Measurements from ENCODE around the gene RRM2. TPM values are rescaled to one million over a fixed set of nuclear protein-coding genes. Genes with fewer than 3 reads are reported as not detected.
"Not testable (repeated sequence)": the region's sequence is repeated elsewhere in the genome, so short reads cannot be mapped to it uniquely, and the experiment has no call there.

The RRM2 gene
- total RNA-seq, 1 donor, result 45.8 TPM

DNA sequence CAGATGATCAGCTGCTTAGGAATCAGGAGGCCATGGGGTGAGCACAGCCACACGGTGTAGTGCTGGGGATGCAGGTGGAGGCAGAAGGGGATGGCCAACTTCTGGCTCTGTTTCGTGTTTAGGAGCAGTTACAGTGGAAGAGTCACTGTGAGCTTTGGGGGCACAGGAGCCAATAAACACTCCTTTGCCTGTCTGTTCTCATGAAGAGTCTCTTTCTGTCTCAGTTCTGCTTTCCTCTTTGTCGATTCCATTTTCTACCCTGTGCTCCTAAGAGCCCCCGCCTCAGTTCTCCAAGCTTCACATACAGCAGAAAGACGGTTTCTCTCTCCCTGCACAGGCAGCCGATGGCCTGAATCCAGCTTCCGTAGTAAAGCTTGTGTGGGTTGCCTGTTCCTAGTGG, 21.0 kb upstream of the RRM2 start:
- no peak overlapping the region for H3K4me3 ChIP-seq (ENCODE audit: low read depth, low read length)
- TF ChIP-seq CTCF (IDR thresholded peaks at IDR 0.05; ENCODE audit: insufficient read depth, low read depth, low read length), result no peak

GRCh38 chr2:10103179-10103578, 19.4 kb upstream of the RRM2 start:
- no peak overlapping the region for H3K4me3 ChIP-seq (ENCODE audit: low read depth, low read length)
- no peak for TF ChIP-seq CTCF (IDR thresholded peaks at IDR 0.05; ENCODE audit: insufficient read depth, low read depth, low read length)
- DNase-seq (ENCODE audit: low read depth), result no peak

More for the DNA sequence above, 21.0 kb upstream of the RRM2 start:
- DNase-seq (ENCODE audit: low read depth), result no peak

GRCh38 chr2:10104906-10105305, 17.6 kb upstream of the RRM2 start:
- not testable (repeated sequence) for H3K4me3 ChIP-seq (ENCODE audit: low read depth, low read length); DNase-seq (ENCODE audit: low read depth)

DNA sequence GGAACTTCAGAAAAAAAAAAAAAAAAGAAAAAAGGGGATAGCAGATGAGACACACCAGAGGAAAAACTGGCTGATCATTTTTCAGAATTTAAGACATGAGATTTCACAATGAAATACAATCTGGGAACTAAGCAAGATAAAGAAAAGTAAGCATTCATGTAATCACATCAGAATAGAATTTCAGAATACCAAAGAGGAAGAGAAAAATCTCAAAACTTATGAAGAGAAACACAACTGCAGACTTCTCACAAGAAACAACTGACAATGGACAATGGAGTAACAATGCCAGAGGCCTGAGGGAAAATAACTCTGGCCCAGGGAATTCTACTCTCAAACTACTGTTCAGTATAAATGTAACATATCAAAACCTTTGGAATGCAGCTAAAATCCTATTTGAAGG, 13.2 kb upstream of the RRM2 start:
- no peak for TF ChIP-seq CTCF (IDR thresholded peaks at IDR 0.05; ENCODE audit: insufficient read depth, low read depth, low read length)
- H3K4me3 ChIP-seq (ENCODE audit: low read depth, low read length), result no peak overlapping the region
- no peak for DNase-seq (ENCODE audit: low read depth)

DNA sequence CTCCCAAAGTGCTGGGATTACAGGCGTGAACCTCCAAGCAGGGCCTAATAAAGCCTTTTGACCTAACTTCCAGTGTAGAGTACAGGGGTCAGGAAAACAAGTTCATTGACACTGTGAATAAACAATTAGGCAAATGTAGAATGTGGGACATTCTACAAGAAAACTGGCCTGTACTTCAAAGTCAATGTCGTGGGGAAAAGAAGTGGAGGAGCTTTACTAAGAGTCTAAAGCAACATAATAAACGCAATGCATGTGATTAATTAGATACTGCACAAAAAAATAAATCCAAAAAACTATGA, 3.6 kb upstream of the RRM2 start:
- H3K4me3 ChIP-seq (ENCODE audit: low read depth, low read length), result no peak overlapping the region
- no peak for DNase-seq (ENCODE audit: low read depth)
- TF ChIP-seq CTCF (IDR thresholded peaks at IDR 0.05; ENCODE audit: insufficient read depth, low read depth, low read length), result no peak

- no peak for TF ChIP-seq CTCF (IDR thresholded peaks at IDR 0.05; ENCODE audit: insufficient read depth, low read depth, low read length)
- DNase-seq (ENCODE audit: low read depth), result no peak
- H3K4me3 ChIP-seq (ENCODE audit: low read depth, low read length), result peak overlapping the region; percentile 81
Observed at GRCh38 chr2:10119601-10120157, 2.9 kb upstream of the RRM2 start.

GRCh38 chr2:10120158-10120876, 2.2 kb upstream of the RRM2 start:
- peak; percentile 90 for DNase-seq (ENCODE audit: low read depth)
- H3K4me3 ChIP-seq (ENCODE audit: low read depth, low read length), result peak overlapping the region; percentile 81
- TF ChIP-seq CTCF (IDR thresholded peaks at IDR 0.05; ENCODE audit: insufficient read depth, low read depth, low read length), result no peak

Data from fibroblast of villous mesenchyme (primary cell).